Epithelial cell of prostate (primary cell): ENCODE measurements around the gene TARM1.

ENCODE experiments used
- DNase-seq: peaks from one replicate; pipeline ENCODE4 v3.0.0-alpha.2; 2011; ENCODE audit warnings: low read depth, low spot score
- H3K27ac ChIP-seq: fragments of 450-650 bp; 2 replicates; pipeline ENCODE4 v1.5.1; 2017; ENCODE audit warnings: mild to moderate bottlenecking

Gene TARM1

DNA sequence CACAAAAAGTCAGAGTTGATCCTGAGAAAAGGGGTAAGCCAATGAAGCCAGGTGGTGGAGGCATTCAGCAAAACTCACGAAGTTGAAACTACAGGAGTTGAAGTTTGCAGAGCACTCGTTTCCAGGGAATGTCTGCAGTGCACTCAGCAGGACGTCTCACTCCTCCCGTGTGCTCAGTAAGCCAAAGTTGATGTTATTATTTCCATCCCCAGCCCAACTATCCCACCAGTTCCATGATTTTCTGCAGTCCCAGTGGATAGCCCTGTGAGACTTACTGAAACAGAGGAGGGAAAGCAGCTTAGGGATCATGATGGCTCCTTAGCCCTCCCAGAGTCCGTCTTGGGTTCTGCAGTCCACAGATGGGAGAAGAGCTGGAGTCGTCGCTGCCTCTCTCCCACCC lies at the start of gene TARM1:
Gene TARM1, minus strand, starts transcription at position 334 of the 400 bp plus-strand sequence. Its CDS starts 25 bp downstream, at position 309.
- DNase-seq, result no peak
- H3K27ac ChIP-seq, result no peak within 1 kb of the TSS

GRCh38 chr19:54129617-54129996 lies 48.4 kb upstream of the TARM1 start:
- no peak for DNase-seq
- H3K27ac ChIP-seq, result no peak overlapping the region

- no peak overlapping the region for H3K27ac ChIP-seq
- DNase-seq, result no peak
Observed at GRCh38 chr19:54128796-54129616, 47.8 kb upstream of the TARM1 start.

DNA sequence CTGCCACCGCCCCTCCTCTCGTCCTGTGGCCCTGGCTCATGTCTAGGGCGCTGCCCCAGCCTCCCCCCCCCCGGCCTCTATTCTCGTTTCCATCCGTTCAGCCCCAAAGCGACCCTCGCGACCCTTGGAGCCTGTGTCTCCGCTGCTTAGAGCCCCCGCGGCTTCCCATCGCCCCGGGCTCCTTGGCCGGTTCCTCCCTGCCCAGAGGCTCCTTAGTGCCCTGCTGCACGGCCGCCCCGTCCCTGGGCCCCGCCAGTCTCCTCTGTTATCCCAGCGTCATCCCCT lies 47.2 kb upstream of the TARM1 start:
- no peak overlapping the region for H3K27ac ChIP-seq
- no peak for DNase-seq

- no peak overlapping the region for H3K27ac ChIP-seq
- no peak for DNase-seq
Observed at GRCh38 chr19:54127688-54128440, 46.7 kb upstream of the TARM1 start.

GRCh38 chr19:54125713-54126112 lies 44.5 kb upstream of the TARM1 start:
- no peak for DNase-seq
- no peak overlapping the region for H3K27ac ChIP-seq

DNA sequence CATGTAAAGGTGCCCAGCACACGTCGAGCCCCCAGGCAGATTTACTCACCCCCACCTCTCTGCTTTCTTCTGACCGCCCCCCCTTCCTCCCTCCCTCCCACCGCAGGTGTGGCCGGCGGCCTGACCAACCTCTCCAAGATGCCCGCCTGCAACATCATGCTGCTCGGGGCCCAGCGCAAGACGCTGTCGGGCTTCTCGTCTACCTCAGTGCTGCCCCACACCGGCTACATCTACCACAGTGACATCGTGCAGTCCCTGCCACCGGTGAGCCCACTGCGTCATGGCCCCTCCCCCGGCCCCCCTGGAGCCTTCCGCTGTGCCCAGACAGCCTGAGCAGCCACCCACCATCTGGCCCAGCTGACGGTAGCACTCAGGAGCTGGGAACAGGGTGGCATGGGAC lies 43.2 kb upstream of the TARM1 start:
- no peak overlapping the region for H3K27ac ChIP-seq
- no peak for DNase-seq

- H3K27ac ChIP-seq, result no peak overlapping the region
- no peak for DNase-seq
Observed at GRCh38 chr19:54123682-54124081, 42.5 kb upstream of the TARM1 start.

GRCh38 chr19:54121259-54121658 lies 40.1 kb upstream of the TARM1 start:
- DNase-seq, result no peak
- H3K27ac ChIP-seq, result no peak overlapping the region

GRCh38 chr19:54115109-54116063 lies 34.2 kb upstream of the TARM1 start, which contains the start of the genes PRPF31 and TFPT:
TSS of gene PRPF31 (plus strand) at chr19:54115754. CDS start at chr19:54118279, 2,525 bp downstream.
TSS of gene TFPT (minus strand) at chr19:54115657. CDS start at chr19:54115269, 388 bp downstream.
- peak; percentile 92 for DNase-seq
- H3K27ac ChIP-seq, result peak within 1 kb of the TSS; percentile 79

DNA sequence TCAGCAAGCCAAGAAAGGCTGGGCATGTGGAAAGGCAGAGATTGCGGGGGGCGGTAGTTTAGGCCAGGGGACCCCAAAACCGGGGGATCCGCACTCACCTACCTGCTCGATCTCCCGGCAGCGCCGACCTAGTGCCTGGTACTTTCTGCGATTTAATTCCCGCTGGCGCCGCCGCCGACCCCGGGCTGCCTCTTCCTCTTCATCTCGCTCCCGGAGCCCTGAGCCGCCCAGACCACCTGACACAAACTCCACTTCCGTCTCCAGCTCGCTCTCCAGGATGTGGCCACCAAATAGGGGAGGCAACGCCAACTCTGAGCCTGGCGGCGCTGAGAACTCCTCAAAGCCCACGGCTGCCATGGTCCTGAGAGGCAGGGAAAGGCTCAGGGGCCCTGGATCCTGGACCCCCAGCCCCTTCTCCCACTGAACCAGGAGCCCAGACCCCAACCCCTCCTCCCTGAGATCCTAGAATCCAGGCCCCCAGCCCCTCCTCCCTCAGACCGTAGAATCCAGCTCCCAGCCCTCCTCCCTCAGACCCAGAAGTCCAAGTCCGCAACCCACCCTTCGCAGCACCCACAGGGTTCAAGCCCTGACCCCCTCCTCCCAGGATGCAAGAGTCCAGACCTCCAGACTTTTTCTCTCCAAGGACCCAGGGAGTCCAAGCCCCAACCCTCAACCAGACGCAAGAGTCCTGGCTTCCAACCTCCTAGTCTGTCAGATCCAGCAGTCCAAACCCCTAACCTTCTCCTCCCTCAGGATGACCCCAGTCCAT lies 33.4 kb upstream of the TARM1 start:
- no peak for DNase-seq
- peak overlapping the region; percentile 79 for H3K27ac ChIP-seq

DNA sequence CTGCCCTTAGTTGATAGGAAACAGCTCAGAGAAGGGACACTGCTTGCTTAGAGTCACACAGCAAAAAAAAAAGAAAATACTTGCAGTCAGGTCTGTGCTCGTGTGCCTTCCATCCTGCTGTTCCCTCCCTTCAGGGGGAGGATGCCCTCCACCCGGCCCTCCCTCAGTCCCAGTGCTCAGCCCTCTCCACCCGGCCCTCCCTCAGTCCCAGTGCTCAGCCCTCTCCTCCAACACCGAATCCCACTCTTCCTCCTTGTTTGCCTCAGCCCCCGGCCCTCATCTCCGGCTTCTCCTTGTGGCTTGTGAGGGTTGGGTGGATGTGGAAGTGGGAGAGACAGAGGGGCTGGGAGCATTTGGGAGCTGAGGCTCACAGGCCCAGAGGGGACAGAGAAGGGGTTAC lies 28.5 kb upstream of the TARM1 start:
- no peak overlapping the region for H3K27ac ChIP-seq
- DNase-seq, result no peak

DNA sequence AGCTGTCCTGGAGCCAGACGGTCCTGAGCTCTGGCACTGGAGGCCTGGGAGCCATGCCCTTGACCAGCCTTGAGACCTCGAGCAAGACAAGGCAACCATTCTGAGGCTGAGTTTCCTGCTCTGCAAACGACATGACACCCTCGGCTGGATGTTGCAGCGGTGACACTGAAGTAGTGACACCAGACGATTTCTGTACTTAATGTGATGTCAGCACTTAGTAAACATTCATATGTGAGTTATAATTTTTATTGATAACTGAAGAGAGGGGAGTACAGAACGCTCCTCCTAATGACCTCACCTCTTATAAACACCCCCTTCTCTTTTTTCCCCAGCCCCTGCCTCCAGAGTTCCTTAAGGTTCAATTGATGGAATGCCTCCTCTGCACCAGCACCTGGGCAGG lies 27.3 kb upstream of the TARM1 start:
- no peak overlapping the region for H3K27ac ChIP-seq
- DNase-seq, result no peak

DNA sequence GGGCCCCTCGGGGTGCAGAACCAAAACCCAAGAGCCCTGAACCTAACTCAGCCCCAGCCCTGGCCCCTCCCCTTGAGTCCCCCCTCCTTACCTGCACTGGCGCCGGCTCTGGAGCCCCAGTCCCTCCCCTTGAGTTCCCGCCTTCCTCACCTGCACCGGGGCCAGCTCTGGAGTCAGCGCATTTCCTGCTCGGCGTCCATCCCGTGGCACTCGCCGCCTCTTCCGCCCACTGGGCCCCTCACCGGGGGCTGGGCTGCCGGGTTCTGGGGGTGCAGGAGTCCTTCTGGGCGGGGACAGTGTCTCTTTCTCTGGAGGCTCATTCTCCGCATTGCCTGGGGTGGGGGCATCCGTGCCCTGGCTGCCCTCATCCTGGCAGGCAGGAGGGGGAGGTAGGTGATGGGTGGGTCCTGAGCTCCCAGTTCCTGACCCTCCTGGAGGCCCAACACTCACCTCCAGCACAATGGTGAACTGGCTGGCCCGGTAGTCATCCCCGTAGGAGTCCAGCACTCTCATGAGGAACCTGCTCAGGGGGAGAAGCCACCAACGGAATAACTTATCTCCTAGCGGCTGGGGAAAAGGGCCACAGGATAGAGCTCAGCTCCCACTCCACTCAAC lies 26.8 kb upstream of the TARM1 start:
- H3K27ac ChIP-seq, result no peak overlapping the region
- no peak for DNase-seq

GRCh38 chr19:54106716-54107115 lies 25.6 kb upstream of the TARM1 start:
- no peak for DNase-seq

DNA sequence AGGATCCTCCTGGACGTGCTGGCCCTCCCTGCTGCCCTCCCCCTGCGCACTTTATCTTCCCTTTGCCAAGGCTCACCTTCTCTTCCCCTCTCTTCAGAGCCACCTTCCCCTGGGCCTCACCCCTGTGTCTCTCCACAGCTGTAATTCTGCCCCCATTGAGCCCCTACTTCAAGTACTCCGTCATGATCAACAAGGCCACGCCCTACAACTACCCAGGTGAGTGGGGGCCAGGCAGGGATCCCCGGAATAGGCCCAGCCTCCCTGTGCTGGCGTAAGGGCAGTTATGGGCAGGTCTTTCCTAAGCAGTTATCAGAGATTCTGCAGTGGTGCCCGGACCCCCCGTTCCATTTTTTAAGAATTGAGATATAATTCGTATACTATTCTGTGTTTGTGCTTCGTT lies 24.6 kb upstream of the TARM1 start:
- H3K27ac ChIP-seq, result no peak overlapping the region
- DNase-seq, result no peak

More at GRCh38 chr19:54106716-54107115, 25.6 kb upstream of the TARM1 start:
- no peak overlapping the region for H3K27ac ChIP-seq

- H3K27ac ChIP-seq, result no peak overlapping the region
- no peak for DNase-seq
Observed at GRCh38 chr19:54104998-54105715, 24.0 kb upstream of the TARM1 start.

- DNase-seq, result peak; percentile 94
Observed at GRCh38 chr19:54102421-54103169, 21.4 kb upstream of the TARM1 start, which contains the start of gene NDUFA3. TSS of gene NDUFA3 (plus strand) at chr19:54102855. CDS start at chr19:54102879, 24 bp downstream.

More at GRCh38 chr19:54102421-54103169, 21.4 kb upstream of the TARM1 start, which contains the start of gene NDUFA3:
- H3K27ac ChIP-seq, result no peak within 1 kb of the TSS
